Renal pelvis (tissue), 12 donors: Measurements from ENCODE around the gene LAPTM5. TPM values are rescaled to one million over a fixed set of nuclear protein-coding genes. Genes with fewer than 3 reads are reported as not detected.
"Not testable (repeated sequence)": the region's sequence is repeated elsewhere in the genome, so short reads cannot be mapped to it uniquely, and the experiment has no call there.

Experiments
- DNase-seq: peaks from one replicate; pipeline ENCODE4 v3.0.0-alpha.2; 2013
- long read RNA-seq, 16 experiments: transcript quantifications; one replicate each; lab custom pipeline, GENCODE V29; 2026
- polyA plus RNA-seq, 3 donors: library from polyadenylated mRNA; unstranded; fragments of 120-200 nt; gene quantifications; one replicate each; pipeline ENCODE4 v1.2.1, GENCODE V29; 2013; ENCODE audit not compliant: insufficient read length in 3 of 3

Gene LAPTM5
- polyA plus RNA-seq = 10 to 100 TPM; 10.6 to 18.3 (median 12.9) TPM
- long read RNA-seq, donor 1, partial matches to known transcripts = 0 of 3 reads
- long read RNA-seq, donor 1, other reads (novel, unspliced or antisense) = 0 of 3 reads
- long read RNA-seq, donor 2, transcript LAPTM5-201 (8 exons, 2,223 nt) = major isoform, 7 of 7 reads
- long read RNA-seq, donor 2, partial matches to known transcripts = 0 of 7 reads
- long read RNA-seq, donor 2, other reads (novel, unspliced or antisense) = 0 of 7 reads
- long read RNA-seq, donor 3, partial matches to known transcripts = 0 of 2 reads
- long read RNA-seq, donor 3, other reads (novel, unspliced or antisense) = 0 of 2 reads
- long read RNA-seq, donor 4, transcript LAPTM5-201 (8 exons, 2,223 nt) = major isoform, 5 of 5 reads
- long read RNA-seq, donor 4, partial matches to known transcripts = 0 of 5 reads
- long read RNA-seq, donor 4, other reads (novel, unspliced or antisense) = 0 of 5 reads
- long read RNA-seq, donor 5, partial matches to known transcripts = 0 of 2 reads
- long read RNA-seq, donor 5, other reads (novel, unspliced or antisense) = 0 of 2 reads
- long read RNA-seq, donor 6, transcript LAPTM5-201 (8 exons, 2,223 nt) = major isoform, 6 of 7 reads
- long read RNA-seq, donor 6, partial matches to known transcripts = 0 of 7 reads
- long read RNA-seq, donor 6, other reads (novel, unspliced or antisense) = 0 of 7 reads
- long read RNA-seq, donor 7, transcript LAPTM5-201 (8 exons, 2,223 nt) = major isoform, 11 of 11 reads
- long read RNA-seq, donor 7, partial matches to known transcripts = 0 of 11 reads
- long read RNA-seq, donor 7, other reads (novel, unspliced or antisense) = 0 of 11 reads
- long read RNA-seq, donor 8, transcript LAPTM5-201 (8 exons, 2,223 nt) = major isoform, 9 of 9 reads
- long read RNA-seq, donor 8, partial matches to known transcripts = 0 of 9 reads
- long read RNA-seq, donor 8, other reads (novel, unspliced or antisense) = 0 of 9 reads
- long read RNA-seq, donor 9, transcript LAPTM5-201 (8 exons, 2,223 nt) = major isoform, 8 of 8 reads
- long read RNA-seq, donor 9, partial matches to known transcripts = 0 of 8 reads
- long read RNA-seq, donor 9, other reads (novel, unspliced or antisense) = 0 of 8 reads
- long read RNA-seq, donor 10, partial matches to known transcripts = 0 of 4 reads
- long read RNA-seq, donor 10, other reads (novel, unspliced or antisense) = 0 of 4 reads
- long read RNA-seq, donor 11, transcript LAPTM5-201 (8 exons, 2,223 nt) = major isoform, 5 of 5 reads
- long read RNA-seq, donor 11, partial matches to known transcripts = 0 of 5 reads
- long read RNA-seq, donor 11, other reads (novel, unspliced or antisense) = 0 of 5 reads
- long read RNA-seq, donor 12, transcript LAPTM5-201 (8 exons, 2,223 nt) = major isoform, 8 of 8 reads
- long read RNA-seq, donor 12, partial matches to known transcripts = 0 of 8 reads
- long read RNA-seq, donor 12, other reads (novel, unspliced or antisense) = 0 of 8 reads
- long read RNA-seq, donor 13, partial matches to known transcripts = 0 of 2 reads
- long read RNA-seq, donor 13, other reads (novel, unspliced or antisense) = 0 of 2 reads
- long read RNA-seq, donor 14 = 0 reads
- long read RNA-seq, donor 15, transcript LAPTM5-201 (8 exons, 2,223 nt) = major isoform, 17 of 17 reads
- long read RNA-seq, donor 15, partial matches to known transcripts = 0 of 17 reads
- long read RNA-seq, donor 15, other reads (novel, unspliced or antisense) = 0 of 17 reads
- long read RNA-seq, donor 16, transcript LAPTM5-201 (8 exons, 2,223 nt) = major isoform, 6 of 6 reads
- long read RNA-seq, donor 16, partial matches to known transcripts = 0 of 6 reads
- long read RNA-seq, donor 16, other reads (novel, unspliced or antisense) = 0 of 6 reads

DNA sequence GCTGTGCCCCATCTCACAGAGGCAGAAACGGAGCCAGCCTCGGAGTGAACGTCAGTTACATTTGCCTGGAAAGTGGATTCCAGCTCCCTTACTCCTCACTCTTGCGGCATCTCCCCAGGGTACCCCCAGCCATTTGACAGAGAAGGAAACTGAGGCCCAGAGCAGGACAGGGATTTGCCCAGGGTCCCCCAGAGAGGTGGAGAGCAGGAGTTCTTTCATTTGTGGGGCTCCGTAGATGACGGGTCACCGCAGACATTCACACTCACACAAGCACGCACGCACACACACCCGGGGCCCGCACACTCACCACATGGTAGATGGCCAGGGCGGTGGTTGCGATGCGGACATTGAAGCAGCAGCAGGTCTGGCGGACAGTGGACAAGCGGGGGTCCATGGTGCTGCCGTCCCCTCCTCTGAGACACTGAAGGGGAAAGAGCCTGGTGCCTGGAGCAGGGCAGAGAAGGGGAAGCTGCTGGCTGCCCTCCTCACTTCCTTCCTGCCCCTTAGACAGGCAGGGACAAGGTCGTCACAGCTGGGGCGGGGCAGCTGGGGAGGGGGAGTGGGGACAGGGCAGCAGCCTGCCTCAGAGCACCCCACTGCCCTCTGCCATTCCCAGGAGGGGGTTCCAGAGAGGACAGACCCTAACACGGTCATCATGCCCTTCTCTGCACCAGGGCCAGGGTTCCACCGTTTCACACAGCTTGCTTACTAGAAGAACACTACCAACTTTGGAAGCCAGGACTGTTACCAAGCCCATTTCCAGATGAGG, at the start of gene LAPTM5:
LAPTM5 (minus strand) TSS at position 423 of the 769 bp plus-strand sequence; CDS start at position 394, 29 bp downstream.
- no peak for DNase-seq

DNA sequence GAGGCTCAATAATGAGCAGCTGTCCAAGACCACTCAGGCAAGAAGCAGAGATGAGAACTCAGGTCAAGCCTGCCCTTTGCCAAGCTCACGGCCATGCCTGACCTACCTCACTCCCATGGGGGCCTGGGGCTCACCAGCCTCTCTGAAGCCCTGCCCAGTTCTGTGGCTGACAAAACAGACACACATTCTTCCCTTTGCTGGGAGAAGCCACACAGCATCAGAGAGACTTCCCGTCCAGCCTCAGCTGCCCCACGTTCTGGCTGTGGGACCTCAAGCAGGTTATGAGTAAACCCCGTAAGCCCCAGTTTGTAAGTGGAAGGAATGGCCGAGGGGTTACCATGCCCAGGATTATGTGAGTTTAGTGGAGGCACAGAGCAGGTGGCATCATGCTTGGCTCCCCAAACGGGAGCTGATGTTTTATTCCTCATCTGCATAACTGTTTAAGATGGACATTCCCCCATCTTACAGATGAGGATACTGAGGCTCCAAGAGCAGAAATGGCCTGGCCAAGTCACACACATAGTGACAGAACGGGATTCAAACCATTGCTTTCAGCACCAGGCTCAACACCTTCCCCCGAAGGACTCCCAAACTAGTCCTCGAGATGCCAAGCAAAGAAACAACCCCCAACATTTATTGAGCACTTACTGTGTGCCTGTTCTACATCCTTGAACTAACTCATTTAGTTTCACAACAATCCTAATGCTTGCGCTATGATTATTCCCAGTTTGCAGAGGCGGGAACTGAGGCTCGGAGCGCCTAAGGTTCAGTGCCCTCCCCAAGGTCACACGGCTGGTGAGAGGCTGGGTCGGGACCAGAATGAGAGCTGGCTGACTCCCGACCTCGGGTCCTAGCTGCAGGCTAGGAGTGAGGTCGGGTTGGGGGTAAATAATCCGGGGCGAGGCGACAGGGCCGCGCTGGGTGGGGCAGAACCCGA, 49.1 kb upstream of the LAPTM5 start:
- no peak for DNase-seq

DNA sequence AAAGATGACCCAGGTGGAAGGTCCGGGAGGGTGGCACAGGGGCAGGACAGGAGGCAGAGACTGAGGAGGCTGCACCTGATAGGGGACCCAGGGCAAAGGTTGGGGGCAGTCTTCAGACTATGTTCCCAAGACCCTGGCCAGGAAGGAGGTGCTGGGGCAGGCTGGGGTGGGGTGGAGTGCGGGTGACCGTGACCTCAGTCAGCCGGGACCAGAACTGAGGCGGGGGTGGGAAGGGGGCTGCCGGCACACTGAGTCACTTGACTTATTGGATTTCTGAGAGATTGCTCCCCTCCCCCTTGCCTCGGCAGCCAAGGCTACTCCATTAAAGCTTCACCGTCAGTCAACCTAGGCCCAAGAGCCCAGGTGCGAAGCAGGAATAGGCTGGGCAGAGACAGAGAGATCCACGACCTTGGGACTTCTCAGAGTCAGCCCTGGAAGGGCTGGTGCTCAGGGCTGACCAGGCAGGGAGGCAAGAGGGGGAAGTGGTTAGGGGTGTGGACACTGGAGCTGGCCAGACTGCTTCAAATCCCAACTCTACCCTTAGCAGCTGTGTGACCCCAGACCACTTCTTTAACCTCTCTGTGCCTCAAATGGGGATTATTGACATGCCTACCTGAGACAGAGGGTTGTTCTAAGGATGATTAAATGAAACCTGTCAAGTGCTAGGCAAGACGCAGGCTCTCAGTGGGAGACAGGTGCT, 47.9 kb upstream of the LAPTM5 start:
- no peak for DNase-seq

DNA sequence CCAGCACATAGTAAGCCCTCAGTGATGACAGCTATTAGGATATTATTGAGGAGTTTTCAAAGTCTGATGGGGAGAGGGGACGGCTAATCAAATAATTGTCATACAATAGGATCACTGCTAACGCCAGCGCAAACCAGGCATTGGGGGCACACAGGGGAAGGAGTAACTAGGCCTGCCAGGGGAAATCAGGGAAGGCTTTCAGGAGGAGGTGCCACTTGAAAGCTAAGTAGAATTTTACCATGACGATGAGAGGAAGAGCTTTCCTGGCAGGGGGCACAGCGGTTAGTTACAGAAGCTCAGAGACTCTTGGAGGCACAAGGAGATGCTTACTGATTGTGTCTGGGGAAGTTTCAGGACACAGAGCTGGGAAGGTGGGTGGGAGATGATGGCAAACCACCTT, 47.2 kb upstream of the LAPTM5 start:
- no peak for DNase-seq

DNA sequence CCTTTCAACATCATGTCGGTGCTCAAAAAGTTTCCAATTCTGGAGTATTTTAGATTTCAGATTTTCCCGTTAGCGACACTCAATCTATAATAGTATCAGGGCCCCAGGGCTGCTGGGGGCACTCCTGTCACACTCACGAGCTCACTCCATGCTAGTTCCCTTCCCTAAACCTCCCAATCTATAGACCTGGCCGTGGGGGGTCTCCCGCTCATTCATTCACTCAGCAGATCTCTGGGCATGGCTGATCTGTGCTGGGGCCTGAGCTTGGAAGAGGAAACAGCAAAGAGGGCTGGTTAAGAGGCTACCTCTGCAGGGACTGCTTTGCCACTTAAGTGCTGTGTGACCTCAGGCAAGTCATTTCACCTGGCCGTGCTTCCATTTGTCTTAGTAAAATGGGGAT, 46.8 kb upstream of the LAPTM5 start:
- DNase-seq = no peak

GRCh38 chr1:30803562-30803961, 46.0 kb upstream of the LAPTM5 start:
- no peak for DNase-seq

GRCh38 chr1:30801771-30802198, 44.2 kb upstream of the LAPTM5 start:
- peak; percentile 77 for DNase-seq

- no peak for DNase-seq
Measured at GRCh38 chr1:30799233-30799511, 41.6 kb upstream of the LAPTM5 start.

GRCh38 chr1:30798389-30799232, 41.0 kb upstream of the LAPTM5 start:
- no peak for DNase-seq

GRCh38 chr1:30795026-30795425, 37.5 kb upstream of the LAPTM5 start:
- DNase-seq = no peak

GRCh38 chr1:30794260-30794659, 36.7 kb upstream of the LAPTM5 start:
- DNase-seq = no peak

DNA sequence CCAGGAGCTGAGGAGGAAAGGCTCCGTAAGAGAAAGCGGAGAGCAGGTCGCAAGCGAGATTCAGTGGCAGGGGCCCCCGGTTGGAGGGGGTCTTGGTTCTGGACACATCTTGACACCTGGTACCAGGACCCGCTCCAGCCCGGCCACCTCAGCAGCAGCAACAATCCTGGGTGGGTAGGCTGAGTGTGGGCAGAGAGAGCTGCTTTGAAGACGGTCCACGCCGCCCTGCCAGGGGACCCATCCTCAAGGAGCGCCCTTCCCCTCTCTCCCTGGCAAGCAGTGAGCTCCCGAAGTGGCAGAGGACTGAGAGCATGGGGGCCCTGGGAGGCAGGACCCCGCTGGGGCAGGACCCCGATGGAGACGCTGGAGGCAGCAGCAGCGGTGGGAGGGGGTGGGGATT, 35.6 kb upstream of the LAPTM5 start:
- DNase-seq = no peak

DNA sequence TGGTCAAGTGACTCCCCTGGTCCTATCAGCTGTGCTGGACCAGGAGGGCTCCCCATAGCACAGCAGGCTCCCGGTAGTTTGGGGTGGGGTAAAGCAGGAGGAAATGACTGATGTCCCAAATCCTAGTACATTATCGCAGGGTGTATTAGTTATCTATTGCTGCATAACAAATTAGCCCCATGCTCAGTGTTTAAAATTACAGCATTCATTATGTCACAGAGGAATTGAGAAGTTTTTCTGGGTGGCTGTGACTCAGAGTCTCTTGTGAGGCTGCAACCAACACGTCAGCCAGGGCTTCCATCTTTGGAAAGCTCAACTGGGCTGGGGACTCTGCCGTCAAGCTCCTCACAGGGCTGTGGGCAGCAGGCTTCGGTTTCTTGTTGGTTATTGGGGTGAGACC, 34.3 kb upstream of the LAPTM5 start:
- no peak for DNase-seq

DNA sequence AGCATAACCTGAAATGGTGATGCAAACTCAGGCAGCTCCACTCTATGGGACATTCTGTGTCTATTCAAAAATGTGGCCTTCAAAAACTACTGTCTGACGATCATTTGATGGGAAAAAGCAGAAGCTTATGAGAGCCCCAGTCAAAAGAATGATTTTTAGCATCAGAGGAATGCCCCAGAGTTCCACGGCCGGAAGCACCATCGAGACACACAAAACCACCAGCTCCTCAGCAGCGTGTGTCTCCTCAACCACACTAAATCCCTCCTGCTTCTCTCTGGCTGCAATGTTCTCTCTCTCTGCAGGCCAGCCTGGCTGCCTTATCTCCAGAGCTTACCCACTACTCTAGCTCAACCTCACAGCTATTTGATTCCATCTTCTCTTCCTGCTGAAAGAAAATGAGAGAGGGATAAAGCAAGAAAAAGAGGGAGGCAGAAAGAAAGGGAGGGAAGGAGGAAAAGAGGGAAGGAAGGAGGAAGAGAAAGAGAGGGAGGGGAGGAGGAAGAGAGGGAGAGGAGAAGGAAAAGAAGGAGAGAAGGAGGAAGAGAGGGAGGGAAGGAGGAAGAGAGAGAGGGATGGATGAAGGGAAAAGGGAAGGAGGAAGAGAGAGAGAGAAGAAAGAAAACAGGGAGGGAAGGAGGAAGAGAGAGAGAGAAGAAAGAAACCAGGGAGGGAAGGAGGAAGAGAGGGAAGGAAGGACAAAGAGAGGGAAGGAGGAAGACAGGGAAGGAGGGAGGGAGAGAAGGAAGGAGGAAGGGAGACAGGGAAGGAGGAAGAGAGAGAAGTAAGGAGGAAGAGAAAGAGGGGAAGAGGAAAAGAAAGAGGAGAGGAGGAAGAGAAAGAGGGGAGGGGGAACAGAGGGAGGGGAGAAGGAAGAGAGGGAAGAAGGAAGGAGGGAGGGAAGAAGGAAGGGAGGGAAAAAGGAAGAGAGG, 33.5 kb upstream of the LAPTM5 start:
- no peak for DNase-seq

GRCh38 chr1:30790256-30790525, 32.6 kb upstream of the LAPTM5 start:
- DNase-seq = not testable (repeated sequence)
